HepG2 (cell line): ENCODE data around the gene OSBPL2. TPM values are rescaled to one million over a fixed set of nuclear protein-coding genes. Genes with fewer than 3 reads are reported as not detected.

Experiments
- FLYWCH1 ChIP-seq: sonication (generic); formaldehyde crosslinking; IDR thresholded peaks from 2 replicates; pipeline ENCODE4 v1.8.1; 2023; ENCODE audit warnings: mild to moderate bottlenecking, missing genetic modification reagents
- FOSL2 ChIP-seq: sonication (generic); formaldehyde crosslinking; IDR thresholded peaks from 2 replicates; pipeline ENCODE4 v1.4.0; 2020; ENCODE audit warnings: missing genetic modification reagents
- FOXP1 ChIP-seq, 2 experiments: fragments of 450-650 bp in 1 of 2; IDR thresholded peaks; 2 replicates each; pipeline ENCODE4 v1.6.1; 2017 to 2018; ENCODE audit warnings: antibody characterized with exemption in 1 of 2
- GTF2F1 ChIP-seq: fragments of 150-350 bp; IDR thresholded peaks from 2 replicates; pipeline ENCODE4 v1.6.1; 2014; ENCODE audit warnings: low read length
- NBN ChIP-seq: fragments of 450-650 bp; conservative IDR thresholded peaks from 2 replicates; pipeline ENCODE4 v1.6.1; 2017
- SIN3B ChIP-seq: fragments of 150-350 bp; IDR thresholded peaks from 2 replicates; pipeline ENCODE4 v1.6.1; 2014; ENCODE audit warnings: low read length
- SMARCE1 ChIP-seq: fragments of 450-650 bp; IDR thresholded peaks from 2 replicates; pipeline ENCODE4 v1.6.1; 2017; ENCODE audit warnings: borderline replicate concordance
- ZMYM2 ChIP-seq: sonication (generic); formaldehyde crosslinking; IDR thresholded peaks from 2 replicates; pipeline ENCODE4 v1.8.0; 2022; ENCODE audit warnings: mild to moderate bottlenecking, missing genetic modification reagents
- ZMYM3 ChIP-seq: sonication (generic); formaldehyde crosslinking; IDR thresholded peaks from 2 replicates; pipeline ENCODE4 v1.5.1; 2020; ENCODE audit warnings: mild to moderate bottlenecking, missing genetic modification reagents
- ZNF121 ChIP-seq: sonication (generic); formaldehyde crosslinking; IDR thresholded peaks from 2 replicates; pipeline ENCODE4 v1.5.0; 2020; ENCODE audit warnings: mild to moderate bottlenecking, missing genetic modification reagents
- ZNF317 ChIP-seq: sonication (generic); formaldehyde crosslinking; IDR thresholded peaks from 2 replicates; pipeline ENCODE4 v1.5.0; 2020; ENCODE audit warnings: mild to moderate bottlenecking, missing genetic modification reagents
- polyA plus RNA-seq, 8 experiments: library from polyadenylated mRNA; depleted of rRNA in 3 of 8; stranded (reverse) in 7 of 8; unstranded in 1 of 8; fragments of >200 nt; fragmentation: Illumina TruSeq in 4 of 8; extraction: Trizol in 4 of 8; gene quantifications; 2 replicates each; pipeline versions ENCODE4 v1.2.1 to v1.2.3, GENCODE V29; 2011 to 2016; ENCODE audit warnings: low read depth in 4 of 8, missing spikeins in 1 of 8, mixed read lengths in 1 of 8; ENCODE audit not compliant: insufficient read depth in 1 of 8
- total RNA-seq, 5 experiments: library from RNA; depleted of rRNA; stranded (reverse); fragments of >200 nt; fragmentation: Illumina TruSeq; extraction: Trizol; gene quantifications; 2 replicates each; pipeline ENCODE4 v1.2.3, GENCODE V29; 2016; ENCODE audit warnings: low read depth in 1 of 5
- TF ChIP-seq, protein P1 (sequence below), 2 experiments: IDR thresholded peaks; 2 replicates each; pipeline ENCODE4 v1.6.1; 2011 to 2012; ENCODE audit warnings: low read length in 2 of 2, borderline replicate concordance in 1 of 2, low read depth in 1 of 2, mild to moderate bottlenecking in 1 of 2, moderate library complexity in 1 of 2
- TF ChIP-seq, protein P2 (sequence below): sonication (generic); formaldehyde crosslinking; IDR thresholded peaks from 2 replicates; pipeline ENCODE4 v1.4.0; 2020; ENCODE audit warnings: missing genetic modification reagents
- TF ChIP-seq, protein P3 (sequence below): sonication (generic); formaldehyde crosslinking; IDR thresholded peaks from 2 replicates; pipeline ENCODE4 v1.4.0; 2020; ENCODE audit warnings: missing genetic modification reagents, mild to moderate bottlenecking, borderline replicate concordance
- TF ChIP-seq, protein P4 (sequence below): sonication (generic); formaldehyde crosslinking; IDR thresholded peaks from 2 replicates; pipeline ENCODE4 v1.4.0; 2020; ENCODE audit warnings: mild to moderate bottlenecking, missing genetic modification reagents

Gene OSBPL2
- total and polyA plus RNA-seq, 2 of the 13 experiments (the other 11 are each of a cell fraction or from before 2014, with no cell fraction given): 18.5 to 37.4 TPM

DNA sequence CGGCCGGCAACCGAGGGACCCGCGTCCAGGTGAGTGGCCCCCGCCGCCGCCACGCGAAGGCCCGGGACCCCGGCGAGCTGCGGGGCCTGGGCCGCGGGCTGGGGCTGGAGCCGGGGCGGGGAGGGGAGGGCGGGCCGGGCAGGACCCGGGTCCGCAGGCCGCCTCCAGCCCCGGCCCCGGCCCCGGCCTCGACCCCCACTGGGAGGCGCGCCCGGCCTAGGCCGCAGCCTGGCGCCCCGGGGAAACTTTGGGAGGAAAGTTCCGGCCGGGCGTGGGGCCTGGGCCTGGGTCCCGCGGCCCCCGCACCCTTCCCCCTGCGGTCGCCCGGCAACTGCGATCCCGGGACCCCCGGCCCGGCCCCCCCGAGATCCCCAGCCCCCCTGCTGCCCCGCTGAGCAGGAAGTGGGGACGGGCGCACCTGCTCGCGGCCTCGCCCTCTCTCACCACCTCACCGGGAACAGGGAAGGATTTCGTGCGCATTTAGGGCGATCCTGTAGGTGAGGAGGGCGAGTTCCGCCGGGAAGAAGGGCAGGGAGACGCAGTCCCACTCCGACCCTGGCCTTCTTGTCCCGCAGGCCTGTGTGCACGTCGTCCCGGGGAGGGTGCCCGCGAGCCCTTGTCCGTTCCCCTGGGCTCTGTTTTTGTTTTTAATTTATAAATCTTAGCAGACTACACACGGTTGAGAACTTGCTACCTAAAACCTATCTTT is 402 bp downstream of the OSBPL2 start (continued):
- TF ChIP-seq FOXP1 (IDR thresholded peaks at IDR 0.05) (no peak), FOXP1 (CRISPR knock-in tag; IDR thresholded peaks at IDR 0.05) (no peak), SIN3B (no peak), ZNF317 (CRISPR knock-in tag) (no peak), GTF2F1 (no peak), FOSL2 (CRISPR knock-in tag) (no peak), NBN (no peak), ZMYM2 (CRISPR knock-in tag) (no peak), ZMYM3 (CRISPR knock-in tag) (0 out of 2 replicates have a peak, but pooled peaks have one; percentile 2), ZNF121 (CRISPR knock-in tag) (no peak), SMARCE1 (no peak), FLYWCH1 (CRISPR knock-in tag) (no peak)
- TF ChIP-seq, protein P1, sequence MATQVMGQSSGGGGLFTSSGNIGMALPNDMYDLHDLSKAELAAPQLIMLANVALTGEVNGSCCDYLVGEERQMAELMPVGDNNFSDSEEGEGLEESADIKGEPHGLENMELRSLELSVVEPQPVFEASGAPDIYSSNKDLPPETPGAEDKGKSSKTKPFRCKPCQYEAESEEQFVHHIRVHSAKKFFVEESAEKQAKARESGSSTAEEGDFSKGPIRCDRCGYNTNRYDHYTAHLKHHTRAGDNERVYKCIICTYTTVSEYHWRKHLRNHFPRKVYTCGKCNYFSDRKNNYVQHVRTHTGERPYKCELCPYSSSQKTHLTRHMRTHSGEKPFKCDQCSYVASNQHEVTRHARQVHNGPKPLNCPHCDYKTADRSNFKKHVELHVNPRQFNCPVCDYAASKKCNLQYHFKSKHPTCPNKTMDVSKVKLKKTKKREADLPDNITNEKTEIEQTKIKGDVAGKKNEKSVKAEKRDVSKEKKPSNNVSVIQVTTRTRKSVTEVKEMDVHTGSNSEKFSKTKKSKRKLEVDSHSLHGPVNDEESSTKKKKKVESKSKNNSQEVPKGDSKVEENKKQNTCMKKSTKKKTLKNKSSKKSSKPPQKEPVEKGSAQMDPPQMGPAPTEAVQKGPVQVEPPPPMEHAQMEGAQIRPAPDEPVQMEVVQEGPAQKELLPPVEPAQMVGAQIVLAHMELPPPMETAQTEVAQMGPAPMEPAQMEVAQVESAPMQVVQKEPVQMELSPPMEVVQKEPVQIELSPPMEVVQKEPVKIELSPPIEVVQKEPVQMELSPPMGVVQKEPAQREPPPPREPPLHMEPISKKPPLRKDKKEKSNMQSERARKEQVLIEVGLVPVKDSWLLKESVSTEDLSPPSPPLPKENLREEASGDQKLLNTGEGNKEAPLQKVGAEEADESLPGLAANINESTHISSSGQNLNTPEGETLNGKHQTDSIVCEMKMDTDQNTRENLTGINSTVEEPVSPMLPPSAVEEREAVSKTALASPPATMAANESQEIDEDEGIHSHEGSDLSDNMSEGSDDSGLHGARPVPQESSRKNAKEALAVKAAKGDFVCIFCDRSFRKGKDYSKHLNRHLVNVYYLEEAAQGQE (IDR thresholded peaks at IDR 0.05; ENCODE audit: borderline replicate concordance in 1 of 2, low read depth in 1 of 2, low read length in 2 of 2): no peak
- TF ChIP-seq, protein P2, sequence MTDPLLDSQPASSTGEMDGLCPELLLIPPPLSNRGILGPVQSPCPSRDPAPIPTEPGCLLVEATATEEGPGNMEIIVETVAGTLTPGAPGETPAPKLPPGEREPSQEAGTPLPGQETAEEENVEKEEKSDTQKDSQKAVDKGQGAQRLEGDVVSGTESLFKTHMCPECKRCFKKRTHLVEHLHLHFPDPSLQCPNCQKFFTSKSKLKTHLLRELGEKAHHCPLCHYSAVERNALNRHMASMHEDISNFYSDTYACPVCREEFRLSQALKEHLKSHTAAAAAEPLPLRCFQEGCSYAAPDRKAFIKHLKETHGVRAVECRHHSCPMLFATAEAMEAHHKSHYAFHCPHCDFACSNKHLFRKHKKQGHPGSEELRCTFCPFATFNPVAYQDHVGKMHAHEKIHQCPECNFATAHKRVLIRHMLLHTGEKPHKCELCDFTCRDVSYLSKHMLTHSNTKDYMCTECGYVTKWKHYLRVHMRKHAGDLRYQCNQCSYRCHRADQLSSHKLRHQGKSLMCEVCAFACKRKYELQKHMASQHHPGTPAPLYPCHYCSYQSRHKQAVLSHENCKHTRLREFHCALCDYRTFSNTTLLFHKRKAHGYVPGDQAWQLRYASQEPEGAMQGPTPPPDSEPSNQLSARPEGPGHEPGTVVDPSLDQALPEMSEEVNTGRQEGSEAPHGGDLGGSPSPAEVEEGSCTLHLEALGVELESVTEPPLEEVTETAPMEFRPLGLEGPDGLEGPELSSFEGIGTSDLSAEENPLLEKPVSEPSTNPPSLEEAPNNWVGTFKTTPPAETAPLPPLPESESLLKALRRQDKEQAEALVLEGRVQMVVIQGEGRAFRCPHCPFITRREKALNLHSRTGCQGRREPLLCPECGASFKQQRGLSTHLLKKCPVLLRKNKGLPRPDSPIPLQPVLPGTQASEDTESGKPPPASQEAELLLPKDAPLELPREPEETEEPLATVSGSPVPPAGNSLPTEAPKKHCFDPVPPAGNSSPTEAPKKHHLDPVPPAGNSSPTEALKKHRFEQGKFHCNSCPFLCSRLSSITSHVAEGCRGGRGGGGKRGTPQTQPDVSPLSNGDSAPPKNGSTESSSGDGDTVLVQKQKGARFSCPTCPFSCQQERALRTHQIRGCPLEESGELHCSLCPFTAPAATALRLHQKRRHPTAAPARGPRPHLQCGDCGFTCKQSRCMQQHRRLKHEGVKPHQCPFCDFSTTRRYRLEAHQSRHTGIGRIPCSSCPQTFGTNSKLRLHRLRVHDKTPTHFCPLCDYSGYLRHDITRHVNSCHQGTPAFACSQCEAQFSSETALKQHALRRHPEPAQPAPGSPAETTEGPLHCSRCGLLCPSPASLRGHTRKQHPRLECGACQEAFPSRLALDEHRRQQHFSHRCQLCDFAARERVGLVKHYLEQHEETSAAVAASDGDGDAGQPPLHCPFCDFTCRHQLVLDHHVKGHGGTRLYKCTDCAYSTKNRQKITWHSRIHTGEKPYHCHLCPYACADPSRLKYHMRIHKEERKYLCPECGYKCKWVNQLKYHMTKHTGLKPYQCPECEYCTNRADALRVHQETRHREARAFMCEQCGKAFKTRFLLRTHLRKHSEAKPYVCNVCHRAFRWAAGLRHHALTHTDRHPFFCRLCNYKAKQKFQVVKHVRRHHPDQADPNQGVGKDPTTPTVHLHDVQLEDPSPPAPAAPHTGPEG: no peak
- TF ChIP-seq, protein P3, sequence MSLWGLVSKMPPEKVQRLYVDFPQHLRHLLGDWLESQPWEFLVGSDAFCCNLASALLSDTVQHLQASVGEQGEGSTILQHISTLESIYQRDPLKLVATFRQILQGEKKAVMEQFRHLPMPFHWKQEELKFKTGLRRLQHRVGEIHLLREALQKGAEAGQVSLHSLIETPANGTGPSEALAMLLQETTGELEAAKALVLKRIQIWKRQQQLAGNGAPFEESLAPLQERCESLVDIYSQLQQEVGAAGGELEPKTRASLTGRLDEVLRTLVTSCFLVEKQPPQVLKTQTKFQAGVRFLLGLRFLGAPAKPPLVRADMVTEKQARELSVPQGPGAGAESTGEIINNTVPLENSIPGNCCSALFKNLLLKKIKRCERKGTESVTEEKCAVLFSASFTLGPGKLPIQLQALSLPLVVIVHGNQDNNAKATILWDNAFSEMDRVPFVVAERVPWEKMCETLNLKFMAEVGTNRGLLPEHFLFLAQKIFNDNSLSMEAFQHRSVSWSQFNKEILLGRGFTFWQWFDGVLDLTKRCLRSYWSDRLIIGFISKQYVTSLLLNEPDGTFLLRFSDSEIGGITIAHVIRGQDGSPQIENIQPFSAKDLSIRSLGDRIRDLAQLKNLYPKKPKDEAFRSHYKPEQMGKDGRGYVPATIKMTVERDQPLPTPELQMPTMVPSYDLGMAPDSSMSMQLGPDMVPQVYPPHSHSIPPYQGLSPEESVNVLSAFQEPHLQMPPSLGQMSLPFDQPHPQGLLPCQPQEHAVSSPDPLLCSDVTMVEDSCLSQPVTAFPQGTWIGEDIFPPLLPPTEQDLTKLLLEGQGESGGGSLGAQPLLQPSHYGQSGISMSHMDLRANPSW (CRISPR knock-in tag): no peak
- TF ChIP-seq, protein P4, sequence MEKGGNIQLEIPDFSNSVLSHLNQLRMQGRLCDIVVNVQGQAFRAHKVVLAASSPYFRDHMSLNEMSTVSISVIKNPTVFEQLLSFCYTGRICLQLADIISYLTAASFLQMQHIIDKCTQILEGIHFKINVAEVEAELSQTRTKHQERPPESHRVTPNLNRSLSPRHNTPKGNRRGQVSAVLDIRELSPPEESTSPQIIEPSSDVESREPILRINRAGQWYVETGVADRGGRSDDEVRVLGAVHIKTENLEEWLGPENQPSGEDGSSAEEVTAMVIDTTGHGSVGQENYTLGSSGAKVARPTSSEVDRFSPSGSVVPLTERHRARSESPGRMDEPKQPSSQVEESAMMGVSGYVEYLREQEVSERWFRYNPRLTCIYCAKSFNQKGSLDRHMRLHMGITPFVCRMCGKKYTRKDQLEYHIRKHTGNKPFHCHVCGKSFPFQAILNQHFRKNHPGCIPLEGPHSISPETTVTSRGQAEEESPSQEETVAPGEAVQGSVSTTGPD (CRISPR knock-in tag): no peak
